Measurements from ENCODE around the gene C16orf92.
A peak's percentile ranks its signal among the peaks of the same experiment; 100 is the strongest.

The C16orf92 gene

DNA sequence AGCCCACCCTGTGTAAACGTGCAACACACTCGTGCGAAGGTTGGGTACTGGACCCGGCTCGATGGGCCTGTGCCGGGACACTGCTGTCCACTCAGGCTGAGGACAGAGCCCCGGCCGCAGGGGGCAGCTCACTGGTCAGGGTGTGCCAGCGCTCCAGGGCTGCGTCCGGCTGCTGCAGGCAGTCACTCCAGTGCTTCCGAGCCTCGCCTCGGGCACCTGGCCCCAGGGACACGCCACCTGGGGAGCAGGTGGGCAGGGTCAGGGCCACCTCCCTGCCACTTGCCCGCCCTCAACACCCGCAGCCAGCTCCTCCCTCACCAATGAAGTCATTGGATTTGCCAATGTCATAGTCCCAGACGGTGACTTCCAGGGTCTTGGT, 16.9 kb upstream of the C16orf92 start:
- Histone ChIP-seq H3K27ac (no peak overlapping the region), H3K4me3 (ENCODE audit: low read depth, low read length) (no peak overlapping the region), H3K36me3 (peaks cover 35% of the 10 kb centered on the region), H3K9me3 (ENCODE audit: severe bottlenecking) (no peaks in the 10 kb centered on the region), H3K27me3 (ENCODE audit: insufficient read depth, low read depth, severe bottlenecking) (no peaks in the 10 kb centered on the region)
- no peak for DNase-seq
- TF ChIP-seq, protein P1, sequence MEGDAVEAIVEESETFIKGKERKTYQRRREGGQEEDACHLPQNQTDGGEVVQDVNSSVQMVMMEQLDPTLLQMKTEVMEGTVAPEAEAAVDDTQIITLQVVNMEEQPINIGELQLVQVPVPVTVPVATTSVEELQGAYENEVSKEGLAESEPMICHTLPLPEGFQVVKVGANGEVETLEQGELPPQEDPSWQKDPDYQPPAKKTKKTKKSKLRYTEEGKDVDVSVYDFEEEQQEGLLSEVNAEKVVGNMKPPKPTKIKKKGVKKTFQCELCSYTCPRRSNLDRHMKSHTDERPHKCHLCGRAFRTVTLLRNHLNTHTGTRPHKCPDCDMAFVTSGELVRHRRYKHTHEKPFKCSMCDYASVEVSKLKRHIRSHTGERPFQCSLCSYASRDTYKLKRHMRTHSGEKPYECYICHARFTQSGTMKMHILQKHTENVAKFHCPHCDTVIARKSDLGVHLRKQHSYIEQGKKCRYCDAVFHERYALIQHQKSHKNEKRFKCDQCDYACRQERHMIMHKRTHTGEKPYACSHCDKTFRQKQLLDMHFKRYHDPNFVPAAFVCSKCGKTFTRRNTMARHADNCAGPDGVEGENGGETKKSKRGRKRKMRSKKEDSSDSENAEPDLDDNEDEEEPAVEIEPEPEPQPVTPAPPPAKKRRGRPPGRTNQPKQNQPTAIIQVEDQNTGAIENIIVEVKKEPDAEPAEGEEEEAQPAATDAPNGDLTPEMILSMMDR (IDR thresholded peaks at IDR 0.05; ENCODE audit: low read depth, low read length), result no peak

DNA sequence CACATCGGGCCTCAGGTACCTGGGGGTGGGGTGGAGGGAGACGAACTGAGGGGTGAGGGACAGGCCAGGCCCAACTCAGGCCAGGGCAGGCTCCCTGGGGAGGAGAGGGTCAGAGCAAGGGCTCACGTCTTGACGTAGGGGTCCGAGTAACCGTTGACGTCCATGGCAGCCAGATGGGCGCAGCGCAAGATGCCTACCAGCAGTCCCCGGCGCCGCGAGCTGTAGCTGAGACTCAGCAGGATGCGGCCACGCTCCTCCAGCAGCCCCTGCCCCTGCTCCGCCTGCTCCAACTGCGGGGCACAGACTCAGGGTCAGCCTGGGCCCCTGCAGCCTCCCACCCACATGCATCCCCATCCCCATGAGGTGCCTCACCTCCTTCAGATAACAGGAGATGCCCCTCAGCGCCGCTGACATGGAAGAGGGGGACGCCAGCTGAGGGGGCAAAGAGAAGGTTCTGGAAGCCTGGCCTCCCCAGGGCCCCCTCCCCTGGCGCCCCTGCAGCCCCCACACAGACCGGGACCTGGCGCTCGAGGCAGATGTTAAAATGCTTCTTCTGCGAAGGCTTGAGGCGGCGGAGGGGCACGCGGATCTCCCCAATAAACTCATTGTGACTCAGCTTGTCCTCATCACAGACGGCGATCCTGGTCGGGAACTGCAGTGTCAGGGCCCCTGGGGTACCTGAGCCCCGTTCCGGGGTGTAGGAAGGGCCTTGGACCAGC, 16.2 kb upstream of the C16orf92 start:
- no peaks in the 10 kb centered on the region for H3K9me3 ChIP-seq (ENCODE audit: severe bottlenecking)
- no peak overlapping the region for H3K27ac ChIP-seq
- no peak for DNase-seq
- no peak overlapping the region for H3K4me3 ChIP-seq (ENCODE audit: low read depth, low read length)
- TF ChIP-seq, protein P1 (IDR thresholded peaks at IDR 0.05; ENCODE audit: low read depth, low read length), result no peak
- no peaks in the 10 kb centered on the region for H3K27me3 ChIP-seq (ENCODE audit: insufficient read depth, low read depth, severe bottlenecking)
- peaks cover 29% of the 10 kb centered on the region for H3K36me3 ChIP-seq

DNA sequence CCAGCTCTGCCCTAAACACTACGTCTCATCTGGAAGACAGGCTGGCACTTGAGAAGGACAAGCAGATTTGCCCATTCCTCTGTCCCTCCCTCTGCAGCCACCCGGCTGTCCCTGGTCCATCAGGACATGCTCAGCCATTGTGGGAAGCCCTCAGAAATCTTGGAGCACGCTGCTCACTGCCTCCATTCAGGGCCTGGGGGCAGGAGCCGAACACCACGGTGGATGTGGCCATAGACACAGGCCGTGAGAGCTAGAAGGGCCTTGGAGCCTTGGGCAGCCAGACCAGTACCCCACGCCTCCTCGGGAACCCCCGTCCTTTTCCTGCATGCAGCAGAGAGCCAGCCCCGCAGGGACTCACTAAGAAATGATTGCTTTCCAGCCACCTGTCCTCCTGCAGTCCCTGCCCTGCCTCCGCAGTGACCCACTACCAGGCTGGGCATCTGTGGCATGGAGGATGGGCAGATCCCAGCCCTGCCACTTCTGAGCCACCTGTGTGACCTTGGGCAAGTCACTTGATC, 15.6 kb upstream of the C16orf92 start:
- Histone ChIP-seq H3K27me3 (ENCODE audit: insufficient read depth, low read depth, severe bottlenecking) (no peaks in the 10 kb centered on the region), H3K9me3 (ENCODE audit: severe bottlenecking) (no peaks in the 10 kb centered on the region), H3K27ac (no peak overlapping the region), H3K4me3 (ENCODE audit: low read depth, low read length) (no peak overlapping the region), H3K36me3 (peaks cover 24% of the 10 kb centered on the region; the same call in 1 of the 2 replicates)
- TF ChIP-seq, protein P1 (IDR thresholded peaks at IDR 0.05; ENCODE audit: low read depth, low read length), result no peak
- no peak for DNase-seq

DNA sequence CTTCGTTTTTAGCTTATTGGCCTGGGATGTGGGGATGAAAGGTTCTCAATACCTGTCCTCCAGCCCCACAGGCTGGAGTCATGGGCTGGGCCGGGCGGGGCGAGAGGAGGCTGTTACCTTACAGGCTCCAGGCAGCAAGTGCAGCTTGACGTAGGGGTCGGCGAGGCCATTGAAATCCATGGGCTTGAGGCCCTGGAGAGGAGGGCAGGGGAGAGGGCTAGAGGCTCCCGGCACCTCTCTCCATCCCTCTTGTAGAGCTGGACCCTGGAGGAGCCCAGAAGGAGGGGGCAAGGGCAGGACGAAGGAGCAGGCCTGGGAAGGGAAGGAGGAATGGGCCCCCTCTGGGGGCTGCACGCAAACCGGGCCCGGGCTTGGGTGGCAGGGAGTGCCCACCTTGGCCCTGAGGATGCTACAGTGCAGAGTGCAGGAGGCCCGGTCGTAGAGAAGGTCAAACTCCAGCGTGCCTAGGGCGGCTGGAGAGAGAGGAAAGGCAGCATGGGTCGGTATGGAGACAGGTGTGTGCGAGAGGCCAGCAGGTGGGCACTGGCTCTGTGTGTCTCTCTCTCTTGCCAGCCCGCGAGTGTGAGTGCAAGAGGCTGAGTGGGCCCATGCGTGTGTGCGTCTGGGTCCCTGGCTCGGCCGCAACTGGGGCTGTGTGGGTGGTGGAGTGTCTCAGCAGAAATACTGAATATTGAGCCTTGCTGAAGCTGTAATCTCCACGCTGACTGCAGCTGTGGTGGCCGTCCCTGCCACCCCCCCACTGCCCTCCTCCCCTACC, 13.7 kb upstream of the C16orf92 start:
- Histone ChIP-seq H3K36me3 (peaks cover 14% of the 10 kb centered on the region; the same call in 1 of the 2 replicates), H3K27me3 (ENCODE audit: insufficient read depth, low read depth, severe bottlenecking) (no peaks in the 10 kb centered on the region), H3K9me3 (ENCODE audit: severe bottlenecking) (no peaks in the 10 kb centered on the region), H3K27ac (no peak overlapping the region), H3K4me3 (ENCODE audit: low read depth, low read length) (no peak overlapping the region)
- no peak for DNase-seq
- TF ChIP-seq, protein P1 (IDR thresholded peaks at IDR 0.05; ENCODE audit: low read depth, low read length), result no peak

DNA sequence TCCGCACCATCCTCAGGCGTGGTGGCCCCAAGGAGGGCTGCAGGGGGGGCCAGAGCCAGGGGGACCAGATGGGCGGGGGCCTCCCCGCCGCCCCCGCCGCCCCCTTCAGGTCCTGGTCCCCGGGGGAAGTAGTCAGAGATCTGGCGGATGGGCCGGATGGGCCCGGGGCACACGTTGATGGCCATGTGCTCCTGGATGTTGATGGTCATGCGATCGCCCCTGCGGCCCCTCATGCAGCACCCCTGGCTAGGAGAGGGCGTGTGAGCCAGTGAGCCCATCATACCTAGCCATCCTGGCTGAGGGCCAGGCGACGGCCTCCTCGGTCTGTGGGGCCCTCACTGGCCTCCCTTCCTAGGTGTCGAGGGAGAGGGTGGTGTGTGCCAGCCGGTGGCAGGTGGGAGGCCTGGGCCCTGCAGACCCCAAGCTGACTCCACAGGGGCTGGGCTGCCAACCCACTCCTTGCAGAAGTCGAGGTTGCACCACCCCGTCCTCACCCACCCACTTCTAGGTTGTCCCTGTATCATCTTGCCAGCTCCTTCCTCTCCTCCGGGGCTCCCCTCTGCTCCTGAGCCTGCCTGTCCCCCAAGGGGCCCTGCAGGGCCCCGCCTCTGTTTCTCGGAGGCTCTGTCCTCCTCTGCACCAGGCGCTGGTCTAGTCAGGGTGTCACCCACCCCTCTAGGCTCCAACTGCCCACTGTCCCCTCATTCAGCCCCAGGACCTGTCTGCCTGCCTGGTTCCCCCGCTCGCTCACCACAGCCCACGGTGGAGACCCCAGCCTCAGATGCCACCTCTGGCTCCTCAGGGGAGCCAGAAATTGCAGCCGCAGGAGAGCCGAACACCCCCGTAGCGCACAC, 12.8 kb upstream of the C16orf92 start:
- Histone ChIP-seq H3K27ac (no peak overlapping the region), H3K9me3 (ENCODE audit: severe bottlenecking) (no peaks in the 10 kb centered on the region), H3K36me3 (peaks cover 12% of the 10 kb centered on the region; the same call in 1 of the 2 replicates), H3K27me3 (ENCODE audit: insufficient read depth, low read depth, severe bottlenecking) (no peaks in the 10 kb centered on the region), H3K4me3 (ENCODE audit: low read depth, low read length) (peak overlapping the region; percentile 66)
- TF ChIP-seq, protein P1 (IDR thresholded peaks at IDR 0.05; ENCODE audit: low read depth, low read length), result no peak
- no peak for DNase-seq
